Cardiac fibroblast (primary cell): ENCODE data around the gene BRSK2.
"Not testable (repeated sequence)": the region's sequence is repeated elsewhere in the genome, so short reads cannot be mapped to it uniquely, and the experiment has no call there.

ENCODE experiments used
- DNase-seq, 2 donors: peaks; one replicate each; pipeline versions ENCODE4 v3.0.0 to v3.0.0-alpha.2; 2010; ENCODE audit warnings: low read depth in 2 of 2
- H3K4me3 ChIP-seq, 2 donors: replicated peaks in 1 of 2; 1 replicate in 1 of 2; 2 replicates in 1 of 2; pipeline ENCODE4 v1.5.1; 2011; ENCODE audit warnings: low read depth in 2 of 2, low read length in 2 of 2, mild to moderate bottlenecking in 2 of 2, moderate library complexity in 1 of 2
- TF ChIP-seq, protein P1 (sequence below): IDR thresholded peaks from one replicate; pipeline ENCODE4 v1.5.1; 2011; ENCODE audit warnings: low read depth, mild to moderate bottlenecking, low read length, inconsistent platforms

BRSK2 gene

GRCh38 chr11:1425006-1425405 is 35.3 kb downstream of the BRSK2 start:
- no peak for DNase-seq
- TF ChIP-seq, protein P1, sequence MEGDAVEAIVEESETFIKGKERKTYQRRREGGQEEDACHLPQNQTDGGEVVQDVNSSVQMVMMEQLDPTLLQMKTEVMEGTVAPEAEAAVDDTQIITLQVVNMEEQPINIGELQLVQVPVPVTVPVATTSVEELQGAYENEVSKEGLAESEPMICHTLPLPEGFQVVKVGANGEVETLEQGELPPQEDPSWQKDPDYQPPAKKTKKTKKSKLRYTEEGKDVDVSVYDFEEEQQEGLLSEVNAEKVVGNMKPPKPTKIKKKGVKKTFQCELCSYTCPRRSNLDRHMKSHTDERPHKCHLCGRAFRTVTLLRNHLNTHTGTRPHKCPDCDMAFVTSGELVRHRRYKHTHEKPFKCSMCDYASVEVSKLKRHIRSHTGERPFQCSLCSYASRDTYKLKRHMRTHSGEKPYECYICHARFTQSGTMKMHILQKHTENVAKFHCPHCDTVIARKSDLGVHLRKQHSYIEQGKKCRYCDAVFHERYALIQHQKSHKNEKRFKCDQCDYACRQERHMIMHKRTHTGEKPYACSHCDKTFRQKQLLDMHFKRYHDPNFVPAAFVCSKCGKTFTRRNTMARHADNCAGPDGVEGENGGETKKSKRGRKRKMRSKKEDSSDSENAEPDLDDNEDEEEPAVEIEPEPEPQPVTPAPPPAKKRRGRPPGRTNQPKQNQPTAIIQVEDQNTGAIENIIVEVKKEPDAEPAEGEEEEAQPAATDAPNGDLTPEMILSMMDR: no peak
- H3K4me3 ChIP-seq: no peak overlapping the region

- TF ChIP-seq, protein P1: no peak
- DNase-seq: no peak
- H3K4me3 ChIP-seq: no peak overlapping the region
These were observed 35.7 kb downstream of the BRSK2 start for GRCh38 chr11:1425439-1425838.

- H3K4me3 ChIP-seq: no peak overlapping the region
- TF ChIP-seq, protein P1: no peak
- no peak for DNase-seq
These were observed 39.1 kb downstream of the BRSK2 start for GRCh38 chr11:1428762-1429316.

DNA sequence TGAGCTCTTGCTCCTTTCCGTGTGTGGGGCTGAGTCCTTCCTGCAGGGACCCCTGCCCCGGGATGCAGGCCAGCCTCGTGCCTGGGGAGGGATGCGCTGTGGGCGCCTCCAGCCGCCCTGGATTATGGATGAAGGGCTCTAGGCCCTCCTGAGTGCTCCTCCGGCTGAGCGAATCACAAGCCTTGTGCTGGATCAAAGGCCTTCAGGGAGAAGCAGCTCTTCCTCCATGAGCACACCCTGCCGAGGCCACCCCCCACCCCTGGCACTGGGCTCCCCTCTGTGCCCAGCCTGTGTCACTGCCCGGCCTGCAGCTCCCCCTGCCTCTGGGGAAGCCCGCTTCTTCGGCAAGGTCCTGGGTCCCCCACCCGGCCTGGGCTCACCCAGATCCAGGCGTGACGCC is 43.8 kb downstream of the BRSK2 start:
- no peak for DNase-seq
- H3K4me3 ChIP-seq: no peak overlapping the region
- TF ChIP-seq, protein P1: no peak

- DNase-seq: no peak
- no peak overlapping the region for H3K4me3 ChIP-seq
- TF ChIP-seq, protein P1: no peak
These were observed 44.4 kb downstream of the BRSK2 start for GRCh38 chr11:1433977-1434640.

GRCh38 chr11:1435479-1435819 is 45.7 kb downstream of the BRSK2 start:
- not testable (repeated sequence) for H3K4me3 ChIP-seq, DNase-seq

DNA sequence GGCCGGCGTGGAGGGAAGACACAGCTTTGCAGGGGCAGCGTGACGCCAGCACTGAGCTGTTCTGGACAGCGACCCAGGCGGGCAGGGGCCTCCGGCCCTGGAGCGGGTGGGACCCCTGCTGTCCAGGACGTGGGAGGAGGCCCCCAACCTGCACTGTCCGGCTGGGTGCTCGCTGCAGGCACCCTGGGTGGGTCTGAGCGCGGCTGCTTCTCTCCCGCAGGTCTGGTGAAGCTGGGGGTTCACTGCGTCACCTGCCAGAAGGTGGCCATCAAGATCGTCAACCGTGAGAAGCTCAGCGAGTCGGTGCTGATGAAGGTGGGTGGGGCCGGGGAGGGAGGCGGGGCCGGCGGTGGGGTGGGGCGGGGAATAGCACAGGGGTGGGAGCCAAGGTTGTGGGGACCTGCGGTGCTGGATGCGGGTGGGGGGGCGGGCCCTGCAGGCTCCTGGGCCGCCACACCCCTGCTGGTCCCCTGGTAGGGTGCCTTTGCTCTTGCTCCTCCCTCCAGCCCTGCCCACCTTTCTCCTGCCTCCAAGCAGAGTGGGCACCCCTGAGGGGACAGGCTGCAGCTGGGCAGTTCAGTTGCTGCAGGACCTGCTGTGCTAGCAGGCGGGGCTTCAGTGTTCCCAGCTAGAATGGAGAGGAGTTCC is 46.2 kb downstream of the BRSK2 start:
- no peak for DNase-seq
- no peak overlapping the region for H3K4me3 ChIP-seq
- TF ChIP-seq, protein P1: no peak
